Right atrium auricular region (tissue), 2 donors: ENCODE data around the gene ASB4. TPM values are rescaled to one million over a fixed set of nuclear protein-coding genes. Genes with fewer than 3 reads are reported as not detected.
A peak's percentile ranks its signal among the peaks of the same experiment; 100 is the strongest.

Source experiments
- DNase-seq: peaks from one replicate; pipeline ENCODE4 v3.0.0-alpha.2; 2019; ENCODE audit warnings: low spot score
- H3K27ac ChIP-seq, 2 donors: fragments of 200-600 bp; sonication (generic); 1 replicate in 1 of 2; 2 replicates in 1 of 2; pipeline ENCODE4 v1.5.1; 2016 to 2019
- H3K27me3 ChIP-seq, 2 donors: fragments of 200-600 bp; sonication (generic); one replicate each; pipeline versions ENCODE4 v1.5.1 to v1.6.0; 2017 to 2019
- H3K36me3 ChIP-seq: fragments of 200-600 bp; sonication (generic); one replicate; pipeline ENCODE4 v1.5.1; 2016
- H3K4me1 ChIP-seq, 2 donors: fragments of 200-600 bp; sonication (generic); one replicate each; pipeline versions ENCODE4 v1.5.1 to v1.6.0; 2017 to 2019
- H3K4me3 ChIP-seq, 2 donors: fragments of 200-600 bp; sonication (generic); 1 replicate in 1 of 2; 2 replicates in 1 of 2; pipeline ENCODE4 v1.5.1; 2017 to 2019; ENCODE audit warnings: mild to moderate bottlenecking in 1 of 2, moderate library complexity in 1 of 2
- H3K9me3 ChIP-seq, 2 donors: fragments of 200-600 bp; sonication (generic); one replicate each; pipeline ENCODE4 v1.5.1; 2019
- CTCF ChIP-seq, 2 donors: fragments of 200-600 bp; sonication (generic); IDR thresholded peaks; one replicate each; pipeline ENCODE4 v1.5.1; 2019; ENCODE audit warnings: antibody characterized with exemption in 2 of 2
- total RNA-seq, 2 donors: library from RNA; depleted of rRNA; stranded (reverse); fragments of >200 nt; gene quantifications; one replicate each; pipeline ENCODE4 v1.1.0, GENCODE V29; 2016

The ASB4 gene
- total RNA-seq, 2 donors from 2014 or later, result 1.5 to 4.6 TPM

- TF ChIP-seq CTCF (IDR thresholded peaks at IDR 0.05), result no peak
- no peak for DNase-seq
- Histone ChIP-seq H3K27ac (no peak overlapping the region), H3K36me3 (peaks cover 16% of the 10 kb centered on the region), H3K9me3 (no peaks in the 10 kb centered on the region), H3K27me3 (no peaks in the 10 kb centered on the region), H3K4me1 (no peaks in the 10 kb centered on the region), H3K4me3 (no peak overlapping the region)
These were observed 93.6 kb downstream of the ASB4 start for GRCh38 chr7:95579318-95579717.

- peak overlapping the region in 1 of 2 donors; percentile 29 for H3K27ac ChIP-seq
- DNase-seq, result no peak
- H3K36me3 ChIP-seq, result peaks cover 37% of the 10 kb centered on the region
- H3K9me3 ChIP-seq, result no peaks in the 10 kb centered on the region
- no peak overlapping the region for H3K4me3 ChIP-seq
- TF ChIP-seq CTCF (IDR thresholded peaks at IDR 0.05), result no peak
- H3K27me3 ChIP-seq, result no peaks in the 10 kb centered on the region
- peaks cover 0 to 2% of the 10 kb centered on the region in 2 donors for H3K4me1 ChIP-seq
These were observed 95.7 kb downstream of the ASB4 start for GRCh38 chr7:95581467-95581866.

GRCh38 chr7:95582578-95583293 is 97.0 kb downstream of the ASB4 start:
- Histone ChIP-seq H3K27ac (peak overlapping the region; percentile 17 to 29), H3K36me3 (peaks cover 50% of the 10 kb centered on the region)
- DNase-seq, result no peak

GRCh38 chr7:95583834-95584621 is 98.3 kb downstream of the ASB4 start:
- Histone ChIP-seq H3K9me3 (no peaks in the 10 kb centered on the region), H3K36me3 (peaks cover 63% of the 10 kb centered on the region), H3K27ac (peak overlapping the region in 1 of 2 donors; percentile 100), H3K27me3 (no peaks in the 10 kb centered on the region), H3K4me3 (no peak overlapping the region), H3K4me1 (peaks cover 0 to 27% of the 10 kb centered on the region in 2 donors)
- no peak for TF ChIP-seq CTCF (IDR thresholded peaks at IDR 0.05)
- DNase-seq, result no peak

More at GRCh38 chr7:95582578-95583293, 97.0 kb downstream of the ASB4 start:
- H3K27me3 ChIP-seq, result no peaks in the 10 kb centered on the region
- no peaks in the 10 kb centered on the region for H3K9me3 ChIP-seq
- H3K4me1 ChIP-seq, result peaks cover 0 to 14% of the 10 kb centered on the region in 2 donors
- no peak for TF ChIP-seq CTCF (IDR thresholded peaks at IDR 0.05)
- no peak overlapping the region for H3K4me3 ChIP-seq

- Histone ChIP-seq H3K9me3 (no peaks in the 10 kb centered on the region), H3K36me3 (peaks cover 71% of the 10 kb centered on the region), H3K27me3 (no peaks in the 10 kb centered on the region), H3K4me1 (peaks cover 0 to 36% of the 10 kb centered on the region in 2 donors), H3K4me3 (no peak overlapping the region), H3K27ac (peak overlapping the region in 1 of 2 donors; percentile 100)
- TF ChIP-seq CTCF (IDR thresholded peaks at IDR 0.05), result no peak
- no peak for DNase-seq
These were observed 99.2 kb downstream of the ASB4 start for GRCh38 chr7:95584769-95585425.
